ENCODE results near the gene EPM2A.

DNA sequence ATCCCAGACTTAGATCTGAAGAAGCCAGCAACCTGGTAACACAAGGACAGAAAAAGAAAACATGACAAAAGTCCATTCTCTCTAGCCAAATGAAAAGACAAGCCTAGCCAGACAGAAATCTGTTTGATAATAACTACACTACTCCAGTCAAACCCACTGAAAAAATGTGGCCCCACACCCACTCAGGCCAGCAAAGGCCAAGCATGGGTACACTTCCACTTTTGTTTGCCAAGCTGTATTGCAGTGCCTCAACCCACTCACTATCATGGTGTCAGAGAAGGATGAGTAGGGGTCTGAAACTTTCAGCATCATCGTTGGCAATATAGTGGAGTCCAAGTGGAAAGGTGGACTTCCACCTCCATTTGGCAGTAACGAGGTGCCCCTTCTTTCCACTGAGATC is 45.8 kb downstream of the EPM2A start:
- TF ChIP-seq, protein P1, sequence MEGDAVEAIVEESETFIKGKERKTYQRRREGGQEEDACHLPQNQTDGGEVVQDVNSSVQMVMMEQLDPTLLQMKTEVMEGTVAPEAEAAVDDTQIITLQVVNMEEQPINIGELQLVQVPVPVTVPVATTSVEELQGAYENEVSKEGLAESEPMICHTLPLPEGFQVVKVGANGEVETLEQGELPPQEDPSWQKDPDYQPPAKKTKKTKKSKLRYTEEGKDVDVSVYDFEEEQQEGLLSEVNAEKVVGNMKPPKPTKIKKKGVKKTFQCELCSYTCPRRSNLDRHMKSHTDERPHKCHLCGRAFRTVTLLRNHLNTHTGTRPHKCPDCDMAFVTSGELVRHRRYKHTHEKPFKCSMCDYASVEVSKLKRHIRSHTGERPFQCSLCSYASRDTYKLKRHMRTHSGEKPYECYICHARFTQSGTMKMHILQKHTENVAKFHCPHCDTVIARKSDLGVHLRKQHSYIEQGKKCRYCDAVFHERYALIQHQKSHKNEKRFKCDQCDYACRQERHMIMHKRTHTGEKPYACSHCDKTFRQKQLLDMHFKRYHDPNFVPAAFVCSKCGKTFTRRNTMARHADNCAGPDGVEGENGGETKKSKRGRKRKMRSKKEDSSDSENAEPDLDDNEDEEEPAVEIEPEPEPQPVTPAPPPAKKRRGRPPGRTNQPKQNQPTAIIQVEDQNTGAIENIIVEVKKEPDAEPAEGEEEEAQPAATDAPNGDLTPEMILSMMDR (IDR thresholded peaks at IDR 0.05; ENCODE audit: extremely low read depth in 1 of 2, insufficient read depth in 1 of 2, low read depth in 1 of 2, low read length in 2 of 2), result no peak
- no peak for TF ChIP-seq MYC (IDR thresholded peaks at IDR 0.05; ENCODE audit: low read depth, low read length)
- no peak for TF ChIP-seq EZH2 (IDR thresholded peaks at IDR 0.05; ENCODE audit: borderline replicate concordance, low read depth, low read length, severe bottlenecking)
- TF ChIP-seq POLR2AphosphoS5 (IDR thresholded peaks at IDR 0.05; ENCODE audit: insufficient read depth, low read depth, low read length), result no peak
- TF ChIP-seq POLR2A (IDR thresholded peaks at IDR 0.05; ENCODE audit: low read depth, low read length), result no peak
- TF ChIP-seq JUN (IDR thresholded peaks at IDR 0.05; ENCODE audit: borderline replicate concordance, insufficient read depth, insufficient read length, low read depth), result no peak
- TF ChIP-seq, protein P2, sequence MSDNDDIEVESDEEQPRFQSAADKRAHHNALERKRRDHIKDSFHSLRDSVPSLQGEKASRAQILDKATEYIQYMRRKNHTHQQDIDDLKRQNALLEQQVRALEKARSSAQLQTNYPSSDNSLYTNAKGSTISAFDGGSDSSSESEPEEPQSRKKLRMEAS (IDR thresholded peaks at IDR 0.05; ENCODE audit: insufficient read depth, insufficient read length), result no peak
- no peak for TF ChIP-seq GATA2 (IDR thresholded peaks at IDR 0.05; ENCODE audit: insufficient read depth, insufficient read length, low read depth, low read length)
